Retinal pigment epithelial cell (primary cell): ENCODE measurements around the gene ARHGAP26.

ENCODE experiments used
- DNase-seq: peaks from one replicate; pipeline ENCODE4 v3.0.0-alpha.2; 2010; ENCODE audit warnings: low read depth
- H3K4me3 ChIP-seq: 2 replicates; pipeline ENCODE4 v1.5.1; 2011; ENCODE audit warnings: mild to moderate bottlenecking, low read length, control low read depth, moderate library complexity
- TF ChIP-seq, protein P1 (sequence below): conservative IDR thresholded peaks from 2 replicates; pipeline ENCODE4 v1.5.1; 2011; ENCODE audit warnings: low read depth, low read length, control low read depth, inconsistent platforms

ARHGAP26 gene, protein sequence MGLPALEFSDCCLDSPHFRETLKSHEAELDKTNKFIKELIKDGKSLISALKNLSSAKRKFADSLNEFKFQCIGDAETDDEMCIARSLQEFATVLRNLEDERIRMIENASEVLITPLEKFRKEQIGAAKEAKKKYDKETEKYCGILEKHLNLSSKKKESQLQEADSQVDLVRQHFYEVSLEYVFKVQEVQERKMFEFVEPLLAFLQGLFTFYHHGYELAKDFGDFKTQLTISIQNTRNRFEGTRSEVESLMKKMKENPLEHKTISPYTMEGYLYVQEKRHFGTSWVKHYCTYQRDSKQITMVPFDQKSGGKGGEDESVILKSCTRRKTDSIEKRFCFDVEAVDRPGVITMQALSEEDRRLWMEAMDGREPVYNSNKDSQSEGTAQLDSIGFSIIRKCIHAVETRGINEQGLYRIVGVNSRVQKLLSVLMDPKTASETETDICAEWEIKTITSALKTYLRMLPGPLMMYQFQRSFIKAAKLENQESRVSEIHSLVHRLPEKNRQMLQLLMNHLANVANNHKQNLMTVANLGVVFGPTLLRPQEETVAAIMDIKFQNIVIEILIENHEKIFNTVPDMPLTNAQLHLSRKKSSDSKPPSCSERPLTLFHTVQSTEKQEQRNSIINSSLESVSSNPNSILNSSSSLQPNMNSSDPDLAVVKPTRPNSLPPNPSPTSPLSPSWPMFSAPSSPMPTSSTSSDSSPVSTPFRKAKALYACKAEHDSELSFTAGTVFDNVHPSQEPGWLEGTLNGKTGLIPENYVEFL

DNA sequence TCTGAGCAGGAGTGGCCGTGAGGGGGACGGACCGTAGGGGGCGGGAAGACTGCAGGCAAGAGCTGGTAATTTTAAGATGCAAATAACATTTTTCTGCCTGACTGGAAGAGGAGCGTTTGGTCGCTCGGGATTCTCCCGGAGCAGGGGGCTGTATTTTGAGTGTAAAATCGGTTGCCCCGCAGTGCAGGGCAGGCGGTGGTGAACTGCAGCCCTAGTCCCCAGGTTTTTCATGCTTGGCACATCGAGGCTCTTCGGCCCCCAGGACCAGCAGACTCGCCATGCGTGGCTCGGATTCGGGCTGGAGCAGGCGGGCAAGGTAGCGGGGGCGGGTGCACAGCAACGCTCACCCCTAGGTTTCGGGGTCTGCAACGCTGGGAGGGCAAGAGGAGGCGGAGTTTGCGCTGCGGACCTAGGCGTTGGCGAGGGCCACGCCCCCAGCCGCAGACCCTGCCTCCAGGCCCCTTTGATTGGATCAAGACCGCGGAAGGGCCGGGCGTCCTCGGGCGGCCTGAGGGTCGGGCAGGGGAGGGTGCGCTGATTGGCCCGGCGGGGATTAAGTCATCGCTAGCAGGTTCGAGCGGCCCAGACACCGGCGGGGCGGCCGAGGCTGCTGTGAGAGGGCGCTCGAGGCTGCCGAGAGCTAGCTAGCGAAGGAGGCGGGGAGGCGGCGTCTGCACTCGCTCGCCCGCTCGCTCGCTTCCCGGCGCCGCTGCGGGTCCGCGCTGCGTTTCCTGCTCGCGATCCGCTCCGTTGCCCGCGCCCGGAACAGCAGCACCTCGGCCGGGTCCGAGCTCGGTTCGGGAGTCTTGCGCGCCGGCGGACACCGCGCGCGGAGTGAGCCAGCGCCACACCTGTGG, at the start of gene ARHGAP26:
Gene ARHGAP26, plus strand, starts transcription at position 585 of the 857 bp plus-strand sequence. CDS start 385 bp downstream, outside the sequence.
- TF ChIP-seq, protein P1, sequence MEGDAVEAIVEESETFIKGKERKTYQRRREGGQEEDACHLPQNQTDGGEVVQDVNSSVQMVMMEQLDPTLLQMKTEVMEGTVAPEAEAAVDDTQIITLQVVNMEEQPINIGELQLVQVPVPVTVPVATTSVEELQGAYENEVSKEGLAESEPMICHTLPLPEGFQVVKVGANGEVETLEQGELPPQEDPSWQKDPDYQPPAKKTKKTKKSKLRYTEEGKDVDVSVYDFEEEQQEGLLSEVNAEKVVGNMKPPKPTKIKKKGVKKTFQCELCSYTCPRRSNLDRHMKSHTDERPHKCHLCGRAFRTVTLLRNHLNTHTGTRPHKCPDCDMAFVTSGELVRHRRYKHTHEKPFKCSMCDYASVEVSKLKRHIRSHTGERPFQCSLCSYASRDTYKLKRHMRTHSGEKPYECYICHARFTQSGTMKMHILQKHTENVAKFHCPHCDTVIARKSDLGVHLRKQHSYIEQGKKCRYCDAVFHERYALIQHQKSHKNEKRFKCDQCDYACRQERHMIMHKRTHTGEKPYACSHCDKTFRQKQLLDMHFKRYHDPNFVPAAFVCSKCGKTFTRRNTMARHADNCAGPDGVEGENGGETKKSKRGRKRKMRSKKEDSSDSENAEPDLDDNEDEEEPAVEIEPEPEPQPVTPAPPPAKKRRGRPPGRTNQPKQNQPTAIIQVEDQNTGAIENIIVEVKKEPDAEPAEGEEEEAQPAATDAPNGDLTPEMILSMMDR, result peak; percentile 29
- H3K4me3 ChIP-seq, result peak within 1 kb of the TSS; percentile 93
- DNase-seq, result peak; percentile 86

DNA sequence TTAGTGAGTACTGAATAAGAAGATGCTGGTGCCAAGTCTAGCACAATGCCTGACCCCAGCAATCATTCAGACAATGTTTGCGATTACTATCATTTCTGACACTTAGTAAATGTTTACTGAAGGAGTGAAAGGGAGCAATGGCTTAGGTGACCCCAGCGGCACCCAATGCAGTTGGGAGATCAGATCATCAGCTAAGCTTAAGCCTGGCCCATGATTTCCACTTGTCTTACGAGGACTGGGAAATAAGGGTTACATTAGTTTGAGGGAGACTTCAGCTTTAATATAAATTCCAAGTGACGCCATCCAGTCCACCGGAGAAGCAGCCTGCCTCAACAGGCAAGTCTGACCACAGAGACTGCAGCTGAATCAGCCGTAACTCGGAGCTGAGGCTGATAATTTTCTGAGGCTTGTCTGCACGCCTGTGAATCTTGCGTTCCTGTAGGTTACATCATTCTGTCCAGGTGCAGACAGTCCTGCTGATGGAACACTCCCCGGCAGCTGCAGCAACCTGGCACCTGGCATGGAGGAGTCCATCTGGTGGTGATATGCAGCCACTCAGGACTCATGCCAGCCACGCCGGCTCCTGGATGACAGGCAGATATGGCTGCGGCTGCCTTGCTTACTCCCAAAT, 49.4 kb upstream of the ARHGAP26 start:
- no peak for DNase-seq
- TF ChIP-seq, protein P1, result no peak
- no peak overlapping the region for H3K4me3 ChIP-seq

DNA sequence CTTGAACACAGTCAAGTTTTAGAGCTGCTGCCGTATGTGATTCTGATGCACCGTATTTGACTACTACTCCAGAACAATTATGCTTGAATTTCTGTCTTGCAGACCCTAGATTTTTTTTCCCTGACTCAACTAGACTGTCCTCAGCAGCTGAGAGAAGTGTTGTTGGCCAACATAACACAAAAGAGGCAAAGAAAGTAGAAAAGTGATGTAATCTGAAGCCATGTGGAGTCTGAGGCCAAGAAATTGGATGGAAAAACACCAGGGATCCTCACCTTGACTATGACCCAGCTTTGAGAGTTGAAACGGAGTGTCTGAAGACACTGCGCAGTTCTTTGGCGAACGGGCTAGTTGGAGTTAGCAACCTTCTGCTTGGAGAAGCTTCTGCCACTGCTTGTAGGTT, 48.0 kb upstream of the ARHGAP26 start:
- TF ChIP-seq, protein P1, result no peak
- DNase-seq, result no peak

DNA sequence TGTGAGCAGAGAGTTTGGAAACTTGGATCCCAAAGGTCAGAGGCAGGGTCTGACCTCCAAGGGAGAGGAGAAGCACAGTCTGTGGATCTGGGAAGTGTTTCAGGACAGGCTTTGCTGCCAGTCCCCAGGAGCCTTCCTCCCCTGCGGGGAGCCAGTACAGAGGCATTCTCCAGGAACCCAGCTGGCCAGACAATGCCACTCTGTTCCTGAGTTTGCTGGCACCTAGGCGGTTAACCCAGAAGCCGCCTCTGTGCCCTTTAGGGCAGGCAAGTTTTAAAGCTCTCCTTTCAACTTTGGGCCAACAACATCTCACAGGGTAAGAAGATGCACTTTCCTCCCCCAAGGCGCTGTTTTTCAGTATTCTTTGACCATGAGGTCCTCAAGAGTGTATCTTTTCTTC, 47.3 kb upstream of the ARHGAP26 start:
- H3K4me3 ChIP-seq, result no peak overlapping the region
- DNase-seq, result no peak
- TF ChIP-seq, protein P1, result no peak

More for the DNA sequence above, 48.0 kb upstream of the ARHGAP26 start:
- no peak overlapping the region for H3K4me3 ChIP-seq

DNA sequence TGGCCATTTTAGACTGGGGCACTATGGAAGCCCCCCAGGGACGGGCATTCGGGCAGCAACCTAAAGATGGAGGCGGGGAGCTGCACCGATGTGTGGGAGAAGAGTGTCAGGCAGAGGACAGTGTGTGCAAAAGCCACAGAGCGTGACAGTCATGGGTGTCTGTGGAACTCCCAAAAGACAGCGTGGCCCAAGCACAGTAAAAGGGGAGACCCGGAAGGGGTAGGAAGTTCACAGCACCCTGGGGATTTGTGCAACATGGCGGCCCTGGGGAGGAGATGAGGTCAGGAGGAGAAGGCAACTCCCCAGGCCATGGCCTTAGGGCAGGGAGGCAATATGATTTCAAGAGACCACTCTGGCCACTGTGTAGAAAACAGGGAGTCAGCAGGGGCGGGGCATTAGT, 45.4 kb upstream of the ARHGAP26 start:
- no peak for DNase-seq

More for the DNA sequence above, 45.4 kb upstream of the ARHGAP26 start:
- TF ChIP-seq, protein P1, result no peak
- no peak overlapping the region for H3K4me3 ChIP-seq
